WTC11 (cell line): ENCODE results near the gene SMYD5. TPM values are rescaled to one million over a fixed set of nuclear protein-coding genes. Genes with fewer than 3 reads are reported as not detected.

Source experiments
- ATAC-seq: fragments of 200-7000 bp; cut with Tn5 transposase; 2 replicates; pipeline ENCODE4 v1.10.0; 2021; ENCODE audit warnings: mild to moderate bottlenecking, moderate library complexity
- CTCF ChIA-PET: fragments of 300-600 bp; sonication (Branson Sonifier 250); formaldehyde crosslinking; loops from one replicate; lab custom pipeline; 2021; ENCODE audit warnings: antibody characterized with exemption; lab: Charles Lee
- POLR2A ChIA-PET: fragments of 350-600 bp; sonication (Branson Sonifier 250); formaldehyde crosslinking; loops from one replicate; lab custom pipeline; 2021; ENCODE audit warnings: antibody characterized with exemption; lab: Charles Lee
- DNase-seq: peaks from one replicate; pipeline ENCODE4 v3.0.0; 2021; ENCODE audit warnings: low spot score
- H3K27ac Mint-ChIP-seq: 2 replicates; pipeline ENCODE4 v1.8.0; 2021; ENCODE audit warnings: mixed read lengths
- H3K27me3 Mint-ChIP-seq: 2 replicates; pipeline ENCODE4 v1.8.0; 2021; ENCODE audit warnings: low read depth, mild to moderate bottlenecking, moderate library complexity, mixed read lengths
- H3K36me3 Mint-ChIP-seq: 2 replicates; pipeline ENCODE4 v1.8.0; 2021; ENCODE audit warnings: mixed read lengths
- H3K4me1 Mint-ChIP-seq: 2 replicates; pipeline ENCODE4 v1.8.0; 2022; ENCODE audit warnings: mixed read lengths
- H3K4me3 Mint-ChIP-seq: 2 replicates; pipeline ENCODE4 v1.8.0; 2021; ENCODE audit warnings: mild to moderate bottlenecking, moderate library complexity, mixed read lengths
- H3K9me3 Mint-ChIP-seq: 2 replicates; pipeline ENCODE4 v1.8.0; 2021; ENCODE audit warnings: mixed read lengths
- ATF6 ChIP-seq: sonication (generic); formaldehyde crosslinking; IDR thresholded peaks from 2 replicates; pipeline ENCODE4 v1.8.1; 2023; ENCODE audit warnings: mild to moderate bottlenecking, missing genetic modification reagents
- CBFB ChIP-seq: sonication (generic); formaldehyde crosslinking; IDR thresholded peaks from 2 replicates; pipeline ENCODE4 v1.8.1; 2022; ENCODE audit warnings: mild to moderate bottlenecking, low read depth, missing genetic modification reagents
- FOXP4 ChIP-seq: sonication (generic); formaldehyde crosslinking; IDR thresholded peaks from 2 replicates; pipeline ENCODE4 v1.8.0; 2022; ENCODE audit warnings: mild to moderate bottlenecking, missing genetic modification reagents
- GABPB1 ChIP-seq: sonication (generic); formaldehyde crosslinking; IDR thresholded peaks from 2 replicates; pipeline ENCODE4 v1.8.1; 2023; ENCODE audit warnings: mild to moderate bottlenecking, missing genetic modification reagents
- GRHL2 ChIP-seq: fragments of 250-450 bp; sonication (Bioruptor Pico); IDR thresholded peaks from 2 replicates; pipeline ENCODE4 v1.8.0; 2022; ENCODE audit warnings: mild to moderate bottlenecking, moderate library complexity; ENCODE audit not compliant: insufficient replicate concordance, severe bottlenecking
- GTF2I ChIP-seq: fragments of 250-450 bp; sonication (Bioruptor Pico); conservative IDR thresholded peaks from 2 replicates; pipeline ENCODE4 v1.4.0; 2021; ENCODE audit warnings: mild to moderate bottlenecking
- HMGA2 ChIP-seq: fragments of 250-450 bp; sonication (Bioruptor Pico); IDR thresholded peaks from 2 replicates; pipeline ENCODE4 v1.4.0; 2021; ENCODE audit warnings: mild to moderate bottlenecking, moderate library complexity
- MAX ChIP-seq: sonication (generic); formaldehyde crosslinking; IDR thresholded peaks from 2 replicates; pipeline ENCODE4 v1.8.0; 2022; ENCODE audit warnings: mild to moderate bottlenecking, missing genetic modification reagents
- MYBL2 ChIP-seq: sonication (generic); formaldehyde crosslinking; IDR thresholded peaks from 2 replicates; pipeline ENCODE4 v1.8.1; 2023; ENCODE audit warnings: mild to moderate bottlenecking, moderate library complexity, missing genetic modification reagents
- NR1H2 ChIP-seq: sonication (generic); formaldehyde crosslinking; IDR thresholded peaks from 2 replicates; pipeline ENCODE4 v1.9.0; 2021; ENCODE audit warnings: mild to moderate bottlenecking, moderate library complexity, missing genetic modification reagents
- NR3C1 ChIP-seq: sonication (generic); formaldehyde crosslinking; conservative IDR thresholded peaks from 2 replicates; pipeline ENCODE4 v1.8.1; 2023; ENCODE audit warnings: low read depth, mild to moderate bottlenecking, missing genetic modification reagents
- RELA ChIP-seq: sonication (generic); formaldehyde crosslinking; IDR thresholded peaks from 2 replicates; pipeline ENCODE4 v1.8.1; 2022; ENCODE audit warnings: missing genetic modification reagents, mild to moderate bottlenecking, borderline replicate concordance
- SMAD4 ChIP-seq: sonication (generic); formaldehyde crosslinking; IDR thresholded peaks from 2 replicates; pipeline ENCODE4 v1.8.0; 2022; ENCODE audit warnings: mild to moderate bottlenecking, missing genetic modification reagents
- SOX15 ChIP-seq: fragments of 250-450 bp; sonication (Bioruptor Pico); IDR thresholded peaks from 2 replicates; pipeline ENCODE4 v1.9.0; 2021; ENCODE audit warnings: mild to moderate bottlenecking
- TEAD4 ChIP-seq: sonication (generic); formaldehyde crosslinking; IDR thresholded peaks from 2 replicates; pipeline ENCODE4 v1.8.0; 2022; ENCODE audit warnings: mild to moderate bottlenecking, missing genetic modification reagents
- ZBTB21 ChIP-seq: sonication (generic); formaldehyde crosslinking; IDR thresholded peaks from 2 replicates; pipeline ENCODE4 v1.8.1; 2023; ENCODE audit warnings: mild to moderate bottlenecking, missing genetic modification reagents, borderline replicate concordance
- ZNF219 ChIP-seq: sonication (generic); formaldehyde crosslinking; IDR thresholded peaks from 2 replicates; pipeline ENCODE4 v1.8.0; 2023; ENCODE audit warnings: missing genetic modification reagents, mild to moderate bottlenecking, borderline replicate concordance
- ZNF232 ChIP-seq: sonication (generic); formaldehyde crosslinking; IDR thresholded peaks from 2 replicates; pipeline ENCODE4 v1.8.0; 2022; ENCODE audit warnings: mild to moderate bottlenecking, missing genetic modification reagents
- ZNF263 ChIP-seq: sonication (generic); formaldehyde crosslinking; IDR thresholded peaks from 2 replicates; pipeline ENCODE4 v1.8.1; 2022; ENCODE audit warnings: low read depth, mild to moderate bottlenecking, moderate library complexity, missing genetic modification reagents
- ZNF281 ChIP-seq: sonication (generic); formaldehyde crosslinking; IDR thresholded peaks from 2 replicates; pipeline ENCODE4 v1.8.0; 2023; ENCODE audit warnings: mild to moderate bottlenecking, missing genetic modification reagents
- ZNF425 ChIP-seq: fragments of 250-450 bp; sonication (Bioruptor Pico); conservative IDR thresholded peaks from 2 replicates; pipeline ENCODE4 v1.9.0; 2021; ENCODE audit warnings: mild to moderate bottlenecking
- ZNF512 ChIP-seq: sonication (generic); formaldehyde crosslinking; IDR thresholded peaks from 2 replicates; pipeline ENCODE4 v1.8.1; 2022; ENCODE audit warnings: missing genetic modification reagents, borderline replicate concordance
- total RNA-seq: library from RNA; stranded (reverse); gene quantifications from 3 replicates; pipeline ENCODE4 v1.2.3, GENCODE V29; 2021

Gene SMYD5
- total RNA-seq, 1 experiment from 2014 or later, result 46.7 TPM

GRCh38 chr2:73252238-73253027, 38.4 kb downstream of the SMYD5 start:
- Mint-ChIP-seq H3K4me1 (peaks cover 6% of the 10 kb centered on the region; the same call in 1 of the 2 replicates), H3K36me3 (peaks cover 56% of the 10 kb centered on the region), H3K9me3 (no peaks in the 10 kb centered on the region), H3K4me3 (no peak overlapping the region), H3K27me3 (no peaks in the 10 kb centered on the region), H3K27ac (no peak overlapping the region)
- ATAC-seq, result no peak
- CTCF ChIA-PET, result interaction anchor here (1.2 kb wide), 1 partner anchor 8 kb away, joined by 3 read pairs; no protein-coding TSS in a partner anchor
- no peak for DNase-seq
- POLR2A ChIA-PET, result no interaction called here
- TF ChIP-seq CBFB (CRISPR knock-in tag) (no peak), TEAD4 (CRISPR knock-in tag) (no peak), ZNF232 (no peak), MYBL2 (CRISPR knock-in tag) (no peak), NR3C1 (CRISPR knock-in tag) (no peak), NR1H2 (CRISPR knock-in tag) (no peak), ATF6 (CRISPR knock-in tag) (no peak), GTF2I (no peak), ZNF263 (no peak), SOX15 (no peak), ZNF512 (no peak), SMAD4 (CRISPR knock-in tag) (no peak)

GRCh38 chr2:73253400-73253799, 39.4 kb downstream of the SMYD5 start:
- Mint-ChIP-seq H3K36me3 (peaks cover 48% of the 10 kb centered on the region), H3K27ac (no peak overlapping the region), H3K27me3 (no peaks in the 10 kb centered on the region), H3K4me3 (no peak overlapping the region), H3K9me3 (no peaks in the 10 kb centered on the region), H3K4me1 (peaks cover 6% of the 10 kb centered on the region; the same call in 1 of the 2 replicates)
- POLR2A ChIA-PET, result interaction anchor here (1.4 kb wide), 1 partner anchor 15 kb away, joined by 5 read pairs; no protein-coding TSS in a partner anchor
- no peak for ATAC-seq
- DNase-seq, result no peak
- TF ChIP-seq FOXP4, result no peak
- no peak for TF ChIP-seq GABPB1
- no peak for TF ChIP-seq RELA (CRISPR knock-in tag)
- TF ChIP-seq ZBTB21, result no peak
- no peak for TF ChIP-seq GRHL2 (CRISPR knock-in tag)
- TF ChIP-seq ZNF219, result no peak
- no peak for TF ChIP-seq ZNF425
- TF ChIP-seq ATF6 (CRISPR knock-in tag), result no peak
- TF ChIP-seq HMGA2 (CRISPR knock-in tag), result no peak
- TF ChIP-seq MAX, result no peak
- no peak for TF ChIP-seq ZNF281 (CRISPR knock-in tag)
- CTCF ChIA-PET, result interaction anchor here (1.1 kb wide), 1 partner anchor 15 kb away, joined by 4 read pairs; no protein-coding TSS in a partner anchor
